ENCODE data around the gene ATP2C2. TPM values are rescaled to one million over a fixed set of nuclear protein-coding genes. Genes with fewer than 3 reads are reported as not detected.
A peak's percentile ranks its signal among the peaks of the same experiment; 100 is the strongest.

ATP2C2 gene
- total RNA-seq, 1 donor from 2014 or later: 32.1 TPM

DNA sequence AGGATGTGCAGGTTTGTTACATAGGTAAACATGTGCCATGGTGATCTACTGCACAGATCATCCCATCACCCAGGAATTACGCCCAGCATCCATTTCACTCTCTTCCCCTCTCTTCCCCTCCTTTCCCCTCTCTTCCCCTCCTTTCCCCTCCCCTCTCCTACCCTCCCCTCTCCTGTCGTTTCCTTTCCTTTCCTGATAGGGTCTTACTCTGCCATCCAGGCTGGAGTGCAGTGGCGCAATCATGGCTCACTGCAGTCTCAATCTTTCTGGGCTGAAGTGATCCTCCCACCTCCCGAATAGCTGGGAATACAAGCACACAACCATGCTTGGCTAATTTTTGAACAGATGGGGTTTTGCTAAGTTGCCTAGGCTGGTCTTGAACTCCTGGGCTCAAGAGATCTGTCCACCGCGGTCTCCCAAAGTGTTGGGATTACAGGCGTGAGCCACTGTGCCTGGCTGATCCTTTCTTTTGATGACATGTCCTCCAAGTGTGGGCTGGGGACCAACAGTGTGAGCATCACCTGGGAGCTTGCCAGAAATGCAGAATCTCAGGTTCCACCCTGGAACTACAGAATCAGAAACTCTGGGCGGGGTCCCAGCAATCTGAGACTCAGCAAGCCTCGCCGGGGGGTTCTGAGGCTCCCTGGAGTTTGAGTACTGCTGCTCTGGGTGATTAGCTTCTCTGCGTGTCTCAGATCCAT is 10.8 kb downstream of the ATP2C2 start:
- Histone ChIP-seq H3K4me3 (ENCODE audit: low read depth, low read length) (no peak overlapping the region), H3K36me3 (ENCODE audit: control insufficient read depth, insufficient read depth, low read length) (no peaks in the 10 kb centered on the region), H3K27me3 (ENCODE audit: control insufficient read depth, insufficient read depth, low read length) (no peaks in the 10 kb centered on the region)
- no peak for DNase-seq (ENCODE audit: low read depth)
- TF ChIP-seq, protein P1, sequence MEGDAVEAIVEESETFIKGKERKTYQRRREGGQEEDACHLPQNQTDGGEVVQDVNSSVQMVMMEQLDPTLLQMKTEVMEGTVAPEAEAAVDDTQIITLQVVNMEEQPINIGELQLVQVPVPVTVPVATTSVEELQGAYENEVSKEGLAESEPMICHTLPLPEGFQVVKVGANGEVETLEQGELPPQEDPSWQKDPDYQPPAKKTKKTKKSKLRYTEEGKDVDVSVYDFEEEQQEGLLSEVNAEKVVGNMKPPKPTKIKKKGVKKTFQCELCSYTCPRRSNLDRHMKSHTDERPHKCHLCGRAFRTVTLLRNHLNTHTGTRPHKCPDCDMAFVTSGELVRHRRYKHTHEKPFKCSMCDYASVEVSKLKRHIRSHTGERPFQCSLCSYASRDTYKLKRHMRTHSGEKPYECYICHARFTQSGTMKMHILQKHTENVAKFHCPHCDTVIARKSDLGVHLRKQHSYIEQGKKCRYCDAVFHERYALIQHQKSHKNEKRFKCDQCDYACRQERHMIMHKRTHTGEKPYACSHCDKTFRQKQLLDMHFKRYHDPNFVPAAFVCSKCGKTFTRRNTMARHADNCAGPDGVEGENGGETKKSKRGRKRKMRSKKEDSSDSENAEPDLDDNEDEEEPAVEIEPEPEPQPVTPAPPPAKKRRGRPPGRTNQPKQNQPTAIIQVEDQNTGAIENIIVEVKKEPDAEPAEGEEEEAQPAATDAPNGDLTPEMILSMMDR (IDR thresholded peaks at IDR 0.05; ENCODE audit: insufficient read depth, low read length, severe bottlenecking): no peak
- no peak for FAIRE-seq

DNA sequence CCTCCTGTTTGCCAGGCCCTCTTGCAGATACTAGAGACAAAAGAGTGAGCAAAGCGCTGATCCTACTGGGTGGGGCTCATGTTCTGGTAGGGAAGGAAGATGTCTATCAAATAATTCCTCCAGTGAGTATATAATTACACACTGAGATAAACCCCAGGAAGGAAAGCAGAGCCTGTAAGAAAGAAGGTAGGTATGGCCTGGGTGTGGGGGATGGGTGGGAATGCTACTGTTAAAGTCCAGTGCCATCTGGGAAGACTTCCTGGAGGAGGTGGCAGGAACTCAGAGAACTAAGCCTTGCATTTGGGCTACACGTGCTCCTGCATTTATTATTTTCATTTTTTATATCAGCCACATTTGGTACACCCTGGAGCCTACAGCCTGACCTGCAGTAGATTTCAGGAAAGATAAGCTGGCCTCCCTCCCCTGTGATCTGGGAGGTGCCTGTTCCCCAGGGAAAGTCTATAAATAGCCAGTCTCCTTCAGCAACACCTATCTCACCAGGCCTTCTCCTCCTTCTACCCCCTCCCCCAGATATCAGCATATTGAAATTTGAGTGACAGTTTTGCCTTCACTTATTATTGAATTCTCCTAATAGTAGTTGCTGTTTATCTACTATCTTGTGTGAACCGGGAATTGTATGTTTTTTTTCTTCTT is 11.5 kb downstream of the ATP2C2 start:
- H3K27me3 ChIP-seq (ENCODE audit: control insufficient read depth, insufficient read depth, low read length): no peaks in the 10 kb centered on the region
- DNase-seq (ENCODE audit: low read depth) (peak; percentile 57), FAIRE-seq (no peak)
- TF ChIP-seq, protein P1 (IDR thresholded peaks at IDR 0.05; ENCODE audit: insufficient read depth, low read length, severe bottlenecking): no peak
- H3K36me3 ChIP-seq (ENCODE audit: control insufficient read depth, insufficient read depth, low read length): no peaks in the 10 kb centered on the region
- H3K4me3 ChIP-seq (ENCODE audit: low read depth, low read length): no peak overlapping the region

DNA sequence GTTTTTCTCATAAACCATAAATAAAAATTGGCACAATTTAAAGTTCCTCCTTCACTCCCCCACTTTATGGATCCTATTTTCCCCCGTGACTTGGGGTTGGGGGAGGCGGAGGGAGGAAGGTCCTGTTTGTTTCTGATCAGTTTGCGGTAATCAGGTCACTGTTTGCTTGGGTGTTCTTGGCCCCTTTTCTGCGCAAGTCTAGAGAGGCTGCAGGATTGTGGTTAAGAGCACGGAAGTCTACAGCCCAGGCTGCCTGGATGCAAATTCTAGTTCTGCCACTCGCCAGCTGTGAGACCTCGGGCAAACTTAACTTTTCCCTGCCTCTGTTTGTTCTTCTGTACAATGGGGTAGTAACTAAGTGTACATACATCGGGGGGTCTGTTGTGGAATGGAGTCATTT is 12.1 kb downstream of the ATP2C2 start:
- DNase-seq (ENCODE audit: low read depth): peak; percentile 58
- no peaks in the 10 kb centered on the region for H3K36me3 ChIP-seq (ENCODE audit: control insufficient read depth, insufficient read depth, low read length)
- H3K27me3 ChIP-seq (ENCODE audit: control insufficient read depth, insufficient read depth, low read length): no peaks in the 10 kb centered on the region
- TF ChIP-seq, protein P1 (IDR thresholded peaks at IDR 0.05; ENCODE audit: insufficient read depth, low read length, severe bottlenecking): no peak
- H3K4me3 ChIP-seq (ENCODE audit: low read depth, low read length): no peak overlapping the region
- no peak for FAIRE-seq

GRCh38 chr16:84382396-84382795 is 14.1 kb downstream of the ATP2C2 start:
- no peaks in the 10 kb centered on the region for H3K27me3 ChIP-seq (ENCODE audit: control insufficient read depth, insufficient read depth, low read length)
- H3K36me3 ChIP-seq (ENCODE audit: control insufficient read depth, insufficient read depth, low read length): no peaks in the 10 kb centered on the region
- DNase-seq (ENCODE audit: low read depth) (no peak), FAIRE-seq (no peak)
- no peak overlapping the region for H3K4me3 ChIP-seq (ENCODE audit: low read depth, low read length)
- TF ChIP-seq, protein P1 (IDR thresholded peaks at IDR 0.05; ENCODE audit: insufficient read depth, low read length, severe bottlenecking): no peak

GRCh38 chr16:84383106-84383505 is 14.8 kb downstream of the ATP2C2 start:
- FAIRE-seq (no peak), DNase-seq (ENCODE audit: low read depth) (no peak)
- Histone ChIP-seq H3K36me3 (ENCODE audit: control insufficient read depth, insufficient read depth, low read length) (no peaks in the 10 kb centered on the region), H3K27me3 (ENCODE audit: control insufficient read depth, insufficient read depth, low read length) (no peaks in the 10 kb centered on the region), H3K4me3 (ENCODE audit: low read depth, low read length) (no peak overlapping the region)
- TF ChIP-seq, protein P1 (IDR thresholded peaks at IDR 0.05; ENCODE audit: insufficient read depth, low read length, severe bottlenecking): no peak
